HepG2 (cell line): Measurements from ENCODE around the gene DNAJB11. TPM values are rescaled to one million over a fixed set of nuclear protein-coding genes. Genes with fewer than 3 reads are reported as not detected.

Experiments used
- CEBPG ChIP-seq: IDR thresholded peaks from 2 replicates; pipeline ENCODE4 v1.6.1; 2016
- CENPT ChIP-seq: sonication (generic); formaldehyde crosslinking; IDR thresholded peaks from 2 replicates; pipeline ENCODE4 v1.8.0; 2022; ENCODE audit warnings: low read depth, mild to moderate bottlenecking, moderate library complexity, missing genetic modification reagents
- CREM ChIP-seq, 2 experiments: sonication (generic) in 1 of 2; formaldehyde crosslinking in 1 of 2; IDR thresholded peaks; 2 replicates each; pipeline versions ENCODE4 v1.4.0 to v1.6.1; 2016 to 2020; ENCODE audit warnings: antibody characterized with exemption in 1 of 2, mild to moderate bottlenecking in 1 of 2, missing genetic modification reagents in 1 of 2
- HDAC1 ChIP-seq: sonication (generic); formaldehyde crosslinking; IDR thresholded peaks from 2 replicates; pipeline ENCODE4 v1.5.1; 2020; ENCODE audit warnings: mild to moderate bottlenecking, missing genetic modification reagents
- PATZ1 ChIP-seq: sonication (generic); formaldehyde crosslinking; IDR thresholded peaks from 2 replicates; pipeline ENCODE4 v1.4.0; 2020; ENCODE audit warnings: missing genetic modification reagents
- PBX2 ChIP-seq: IDR thresholded peaks from 2 replicates; pipeline ENCODE4 v1.6.1; 2016; ENCODE audit warnings: control low read depth
- PRPF4 ChIP-seq: fragments of 200-400 bp; formaldehyde crosslinking; IDR thresholded peaks from 2 replicates; pipeline ENCODE4 v1.6.1; 2016; ENCODE audit warnings: low read length, low read depth; ENCODE audit not compliant: poor library complexity, severe bottlenecking
- SP2 ChIP-seq: sonication (generic); formaldehyde crosslinking; IDR thresholded peaks from 2 replicates; pipeline ENCODE4 v1.5.1; 2020; ENCODE audit warnings: mild to moderate bottlenecking, missing genetic modification reagents
- TBL1XR1 ChIP-seq: fragments of 150-350 bp; IDR thresholded peaks from 2 replicates; pipeline ENCODE4 v1.6.1; 2014; ENCODE audit warnings: borderline replicate concordance, low read length; ENCODE audit not compliant: partially characterized antibody
- TGIF2 ChIP-seq: IDR thresholded peaks from 2 replicates; pipeline ENCODE4 v1.6.1; 2016; ENCODE audit warnings: control low read depth, missing compliant biosample characterization
- ZFP36L2 ChIP-seq: sonication (generic); formaldehyde crosslinking; IDR thresholded peaks from 2 replicates; pipeline ENCODE4 v1.4.0; 2020; ENCODE audit warnings: missing genetic modification reagents
- ZNF142 ChIP-seq: sonication (generic); formaldehyde crosslinking; IDR thresholded peaks from 2 replicates; pipeline ENCODE4 v1.4.0; 2020; ENCODE audit warnings: missing genetic modification reagents
- ZNF441 ChIP-seq: sonication (generic); formaldehyde crosslinking; IDR thresholded peaks from 2 replicates; pipeline ENCODE4 v1.7.0; 2021; ENCODE audit warnings: missing genetic modification reagents, borderline replicate concordance
- ZNF710 ChIP-seq: sonication (generic); formaldehyde crosslinking; IDR thresholded peaks from 2 replicates; pipeline ENCODE4 v1.5.0; 2020; ENCODE audit warnings: mild to moderate bottlenecking, missing genetic modification reagents, borderline replicate concordance
- ZSCAN21 ChIP-seq: sonication (generic); formaldehyde crosslinking; IDR thresholded peaks from 2 replicates; pipeline ENCODE4 v1.8.0; 2022; ENCODE audit warnings: mild to moderate bottlenecking, missing genetic modification reagents, moderate library complexity, borderline replicate concordance
- polyA plus RNA-seq, 8 experiments: library from polyadenylated mRNA; depleted of rRNA in 3 of 8; stranded (reverse) in 7 of 8; unstranded in 1 of 8; fragments of >200 nt; fragmentation: Illumina TruSeq in 4 of 8; extraction: Trizol in 4 of 8; gene quantifications; 2 replicates each; pipeline versions ENCODE4 v1.2.1 to v1.2.3, GENCODE V29; 2011 to 2016; ENCODE audit warnings: low read depth in 4 of 8, missing spikeins in 1 of 8, mixed read lengths in 1 of 8; ENCODE audit not compliant: insufficient read depth in 1 of 8
- total RNA-seq, 5 experiments: library from RNA; depleted of rRNA; stranded (reverse); fragments of >200 nt; fragmentation: Illumina TruSeq; extraction: Trizol; gene quantifications; 2 replicates each; pipeline ENCODE4 v1.2.3, GENCODE V29; 2016; ENCODE audit warnings: low read depth in 1 of 5

DNAJB11 gene
- total and polyA plus RNA-seq, 2 of the 13 experiments (the other 11 are each of a cell fraction or from before 2014, with no cell fraction given): 41.0 to 132 TPM

GRCh38 chr3:186612721-186613636 lies 42.5 kb downstream of the DNAJB11 start, which contains the start of gene AHSG (continued):
- TF ChIP-seq ZNF710 (CRISPR knock-in tag) (peak; percentile 80; the same call in 1 of the 2 replicates), HDAC1 (CRISPR knock-in tag) (peak; percentile 97), ZNF441 (CRISPR knock-in tag) (peak; percentile 72; the same call in 1 of the 2 replicates), ZFP36L2 (CRISPR knock-in tag) (no peak), PRPF4 (no peak), ZSCAN21 (CRISPR knock-in tag) (peak; percentile 77), PBX2 (CRISPR knock-in tag) (no peak), TGIF2 (CRISPR knock-in tag) (no peak), CENPT (no peak), CEBPG (CRISPR knock-in tag) (peak; percentile 93), TBL1XR1 (peak; percentile 89), PATZ1 (CRISPR knock-in tag) (peak; percentile 88), SP2 (CRISPR knock-in tag) (no peak), CREM (IDR thresholded peaks at IDR 0.05) (peak; percentile 96), CREM (CRISPR knock-in tag; IDR thresholded peaks at IDR 0.05) (no peak), ZNF142 (CRISPR knock-in tag) (peak; percentile 56; the same call in 1 of the 2 replicates)
